ENCODE results near the gene CNPY4. TPM values are rescaled to one million over a fixed set of nuclear protein-coding genes. Genes with fewer than 3 reads are reported as not detected.
A peak's percentile ranks its signal among the peaks of the same experiment; 100 is the strongest.

CNPY4 gene
- total and polyA plus RNA-seq, 2 donors (not counting 3 experiments of a cell fraction or from before 2014, with no cell fraction given), result 28.6 to 33.7 TPM

GRCh38 chr7:100107125-100107737, 12.2 kb upstream of the CNPY4 start:
- Histone ChIP-seq H3K36me3 (ENCODE audit: control insufficient read depth in 2 of 2, extremely low read depth in 1 of 2, insufficient read depth in 2 of 2, low read length in 2 of 2) (peaks cover 12 to 47% of the 10 kb centered on the region in 2 experiments), H3K27ac (ENCODE audit: insufficient read depth, low read depth, low read length) (no peak overlapping the region), H3K4me2 (ENCODE audit: insufficient read depth, low read length) (no peak overlapping the region), H3K9ac (replicated peaks; ENCODE audit: extremely low read depth, insufficient read depth, low read length) (no peak overlapping the region), H3K79me2 (ENCODE audit: control insufficient read depth, insufficient read depth, low read length) (peaks cover 1% of the 10 kb centered on the region), H3K9me1 (replicated peaks; ENCODE audit: control insufficient read depth, extremely low read depth, insufficient read depth, low read length) (no peaks in the 10 kb centered on the region), H3K27me3 (ENCODE audit: control insufficient read depth in 2 of 2, insufficient read depth in 2 of 2, low read length in 2 of 2) (no peaks in the 10 kb centered on the region), H3K4me1 (ENCODE audit: control insufficient read depth, extremely low read depth, insufficient read depth, low read length) (peaks cover 6% of the 10 kb centered on the region), H3K9me3 (replicated peaks; ENCODE audit: control insufficient read depth, insufficient read depth, low read length) (no peaks in the 10 kb centered on the region), H3K4me3 (replicated peaks in 1 of 3; ENCODE audit: insufficient read depth in 1 of 3, low read depth in 1 of 3, low read length in 3 of 3) (no peak overlapping the region), H2AFZ (ENCODE audit: low read depth, low read length) (no peak overlapping the region), H4K20me1 (replicated peaks; ENCODE audit: control insufficient read depth, extremely low read depth, insufficient read depth, low read length) (no peaks in the 10 kb centered on the region)
- DNase-seq (ENCODE audit: low read depth, low spot score) (no peak), FAIRE-seq (no peak)
- TF ChIP-seq EZH2 (IDR thresholded peaks at IDR 0.05; ENCODE audit: borderline replicate concordance, low read depth, low read length, severe bottlenecking) (no peak), FOS (IDR thresholded peaks at IDR 0.05; ENCODE audit: borderline replicate concordance, insufficient read depth, low read length) (no peak), GATA2 (IDR thresholded peaks at IDR 0.05; ENCODE audit: insufficient read depth, insufficient read length, low read depth, low read length) (no peak), JUN (IDR thresholded peaks at IDR 0.05; ENCODE audit: borderline replicate concordance, insufficient read depth, insufficient read length, low read depth) (no peak), POLR2AphosphoS5 (IDR thresholded peaks at IDR 0.05; ENCODE audit: insufficient read depth, low read depth, low read length) (no peak), MYC (IDR thresholded peaks at IDR 0.05; ENCODE audit: low read depth, low read length) (no peak), POLR2A (IDR thresholded peaks at IDR 0.05; ENCODE audit: low read depth, low read length) (no peak)
- TF ChIP-seq, protein P1, sequence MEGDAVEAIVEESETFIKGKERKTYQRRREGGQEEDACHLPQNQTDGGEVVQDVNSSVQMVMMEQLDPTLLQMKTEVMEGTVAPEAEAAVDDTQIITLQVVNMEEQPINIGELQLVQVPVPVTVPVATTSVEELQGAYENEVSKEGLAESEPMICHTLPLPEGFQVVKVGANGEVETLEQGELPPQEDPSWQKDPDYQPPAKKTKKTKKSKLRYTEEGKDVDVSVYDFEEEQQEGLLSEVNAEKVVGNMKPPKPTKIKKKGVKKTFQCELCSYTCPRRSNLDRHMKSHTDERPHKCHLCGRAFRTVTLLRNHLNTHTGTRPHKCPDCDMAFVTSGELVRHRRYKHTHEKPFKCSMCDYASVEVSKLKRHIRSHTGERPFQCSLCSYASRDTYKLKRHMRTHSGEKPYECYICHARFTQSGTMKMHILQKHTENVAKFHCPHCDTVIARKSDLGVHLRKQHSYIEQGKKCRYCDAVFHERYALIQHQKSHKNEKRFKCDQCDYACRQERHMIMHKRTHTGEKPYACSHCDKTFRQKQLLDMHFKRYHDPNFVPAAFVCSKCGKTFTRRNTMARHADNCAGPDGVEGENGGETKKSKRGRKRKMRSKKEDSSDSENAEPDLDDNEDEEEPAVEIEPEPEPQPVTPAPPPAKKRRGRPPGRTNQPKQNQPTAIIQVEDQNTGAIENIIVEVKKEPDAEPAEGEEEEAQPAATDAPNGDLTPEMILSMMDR (IDR thresholded peaks at IDR 0.05; ENCODE audit: extremely low read depth in 1 of 2, insufficient read depth in 1 of 2, low read depth in 1 of 2, low read length in 2 of 2), result no peak
- TF ChIP-seq, protein P2, sequence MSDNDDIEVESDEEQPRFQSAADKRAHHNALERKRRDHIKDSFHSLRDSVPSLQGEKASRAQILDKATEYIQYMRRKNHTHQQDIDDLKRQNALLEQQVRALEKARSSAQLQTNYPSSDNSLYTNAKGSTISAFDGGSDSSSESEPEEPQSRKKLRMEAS (IDR thresholded peaks at IDR 0.05; ENCODE audit: insufficient read depth, insufficient read length), result no peak
- dilution Hi-C loops (cut with MboI; ENCODE audit: extremely low pct_ligation_motif_present, low sequenced_read_pairs) (no loop called here), intact Hi-C loops (cut with micrococcal nuclease) (loop anchor here (10.0 kb wide), 1 partner anchor 1018 kb away; the partner anchor contains the start of gene SERPINE1)
- BruUV-seq (replicated peaks), result TSS peak; percentile 96
- ChIA-PET POLR2A (no interaction called here), CTCF (no interaction called here)
